Hindlimb muscle (tissue), 1 donor: Measurements from ENCODE around the gene RGS11. TPM values are rescaled to one million over a fixed set of nuclear protein-coding genes. Genes with fewer than 3 reads are reported as not detected.

Experiments
- DNase-seq: peaks from one replicate; pipeline ENCODE4 v3.0.0-alpha.2; 2013
- polyA plus RNA-seq: library from polyadenylated mRNA; unstranded; fragments of 120-200 nt; gene quantifications from one replicate; pipeline ENCODE4 v1.2.1, GENCODE V29; 2013; ENCODE audit not compliant: insufficient read length

RGS11 gene
- polyA plus RNA-seq, 1 donor = 1.6 TPM

- peak; percentile 92 for DNase-seq
Observed at GRCh38 chr16:228852-229730, 46.7 kb downstream of the RGS11 start, which contains the start of gene LUC7L. LUC7L (minus strand) TSS chr16:229449; CDS start chr16:229339, 110 bp downstream.

- no peak for DNase-seq
Observed at GRCh38 chr16:228151-228851, 47.4 kb downstream of the RGS11 start.

- no peak for DNase-seq
Observed at GRCh38 chr16:220021-220420, 55.7 kb downstream of the RGS11 start.

Other genes with a start within 250 kb of the RGS11 start
- gene POLR3K, start 222.3 kb downstream of the RGS11 start, polyA plus RNA-seq = 8.4 TPM
- 31.2 TPM for gene SNRNP25, start 222.1 kb downstream of the RGS11 start, polyA plus RNA-seq
- gene RHBDF1, start 203.3 kb downstream of the RGS11 start, polyA plus RNA-seq = 47.2 TPM
- 29.8 TPM for gene MPG, start 197.7 kb downstream of the RGS11 start, polyA plus RNA-seq
- gene NPRL3, start 137.3 kb downstream of the RGS11 start, polyA plus RNA-seq = 34.9 TPM
- 1.9 TPM for gene HBZ, start 123.3 kb downstream of the RGS11 start, polyA plus RNA-seq
- gene HBM, start 110.0 kb downstream of the RGS11 start, polyA plus RNA-seq = 9.6 TPM
- 1,686 TPM for gene HBA2, start 103.1 kb downstream of the RGS11 start, polyA plus RNA-seq
- 1,043 TPM for gene HBA1, start 99.3 kb downstream of the RGS11 start, polyA plus RNA-seq
- gene HBQ1, start 95.5 kb downstream of the RGS11 start, polyA plus RNA-seq = 1.1 TPM
- 64.9 TPM for gene LUC7L, start 46.5 kb downstream of the RGS11 start, polyA plus RNA-seq
- 44.0 TPM for gene FAM234A, start 41.1 kb downstream of the RGS11 start, polyA plus RNA-seq
- 0.92 TPM for gene ARHGDIG, start 4.6 kb upstream of the RGS11 start, polyA plus RNA-seq
- gene PDIA2, start 7.2 kb upstream of the RGS11 start, polyA plus RNA-seq = 0.77 TPM
- 12.4 TPM for gene AXIN1, start 76.8 kb upstream of the RGS11 start, polyA plus RNA-seq
- gene MRPL28, start 94.6 kb upstream of the RGS11 start, polyA plus RNA-seq = 47.8 TPM
- 29.0 TPM for gene PGAP6, start 106.0 kb upstream of the RGS11 start, polyA plus RNA-seq
- 74.0 TPM for gene NME4, start 121.3 kb upstream of the RGS11 start, polyA plus RNA-seq
- gene DECR2, start 125.9 kb upstream of the RGS11 start, polyA plus RNA-seq = 13.7 TPM
- 30.0 TPM for gene RAB11FIP3, start 149.7 kb upstream of the RGS11 start, polyA plus RNA-seq